Gastrocnemius medialis (tissue), 4 donors: ENCODE data around the gene KCNAB2.

Experiments
- CTCF ChIP-seq, 5 experiments: fragments of 450-650 bp in 3 of 5; fragments of 200-600 bp in 2 of 5; sonication (generic) in 2 of 5; IDR thresholded peaks in 4 of 5; conservative IDR thresholded peaks in 1 of 5; 1 replicate in 4 of 5; 2 replicates in 1 of 5; pipeline ENCODE4 v1.5.1; 2016 to 2019; ENCODE audit warnings: antibody characterized with exemption in 5 of 5, mild to moderate bottlenecking in 3 of 5, moderate library complexity in 3 of 5
- POLR2A ChIP-seq, 2 donors: fragments of 450-650 bp; IDR thresholded peaks; one replicate each; pipeline ENCODE4 v1.6.1; 2017; ENCODE audit warnings: antibody characterized with exemption in 2 of 2, mild to moderate bottlenecking in 2 of 2, moderate library complexity in 2 of 2

DNA sequence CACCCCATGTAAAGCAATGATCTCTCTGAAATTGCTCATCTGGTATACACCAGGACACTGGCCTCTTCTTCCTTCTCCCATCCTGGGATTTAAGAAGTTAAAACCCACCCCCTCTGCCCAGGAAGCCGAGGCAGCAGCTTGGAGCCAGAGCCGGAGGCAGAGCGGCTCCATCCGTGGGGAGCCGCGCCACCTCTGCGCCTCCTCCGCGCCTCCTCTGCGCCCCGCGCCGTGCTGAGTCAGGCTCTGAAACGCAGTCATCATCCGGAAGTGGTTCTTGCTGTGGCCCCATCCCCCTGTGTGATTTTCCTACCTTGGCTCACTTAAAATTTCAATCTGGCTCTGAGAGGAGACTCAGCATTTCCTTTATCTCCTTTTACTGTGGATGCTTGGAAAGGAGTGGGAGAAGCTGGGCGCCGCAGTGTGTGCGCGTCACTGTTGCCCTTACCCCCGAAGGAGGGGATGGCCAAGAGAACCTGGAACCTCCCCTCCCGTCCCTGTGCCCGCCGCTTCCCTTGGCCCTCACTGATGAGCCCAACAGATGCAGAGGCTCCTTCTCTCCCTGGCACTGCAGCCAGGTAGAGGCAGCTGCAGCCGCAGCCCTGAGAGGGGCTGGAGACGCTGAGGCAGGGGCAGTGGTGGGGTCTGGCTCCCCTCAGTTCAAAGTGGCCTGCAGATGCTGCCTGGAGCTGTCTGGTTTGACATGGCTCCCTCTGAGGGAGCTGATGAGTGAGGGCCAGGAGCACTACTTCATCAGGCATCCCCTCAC, 38.2 kb upstream of the KCNAB2 start:
- no peak for TF ChIP-seq POLR2A (IDR thresholded peaks at IDR 0.05)
- TF ChIP-seq CTCF (IDR thresholded peaks at IDR 0.05 in 4 of 5, conservative IDR thresholded peaks at IDR 0.05 in 1 of 5): no peak
